Spleen (tissue), 11 donors: ENCODE data around the gene CROCC. TPM values are rescaled to one million over a fixed set of nuclear protein-coding genes. Genes with fewer than 3 reads are reported as not detected.

ENCODE experiments used
- DNase-seq: peaks from one replicate; pipeline ENCODE4 v3.0.0-alpha.2; 2020
- H3K27ac ChIP-seq, 8 donors: fragments of 200-600 bp; sonication (generic) in 7 of 8; 1 replicate in 4 of 8; 2 replicates in 4 of 8; pipeline versions ENCODE4 v1.5.0 to v1.8.0; 2016 to 2021; ENCODE audit warnings: inconsistent platforms in 4 of 8, mild to moderate bottlenecking in 4 of 8, moderate library complexity in 1 of 8
- H3K27me3 ChIP-seq, 7 donors: fragments of 200-600 bp; sonication (generic) in 6 of 7; replicated peaks in 1 of 7; 1 replicate in 4 of 7; 2 replicates in 3 of 7; pipeline versions ENCODE4 v1.5.0 to v1.8.0; 2016 to 2021; ENCODE audit warnings: inconsistent platforms in 3 of 7, mild to moderate bottlenecking in 1 of 7
- H3K36me3 ChIP-seq, 6 donors: fragments of 200-600 bp; sonication (generic) in 5 of 6; 1 replicate in 4 of 6; 2 replicates in 2 of 6; pipeline versions ENCODE4 v1.5.0 to v1.8.0; 2016 to 2021; ENCODE audit warnings: inconsistent platforms in 2 of 6
- H3K4me1 ChIP-seq, 6 donors: fragments of 200-600 bp; sonication (generic) in 5 of 6; 1 replicate in 3 of 6; 2 replicates in 3 of 6; pipeline versions ENCODE4 v1.5.0 to v1.8.0; 2016 to 2021; ENCODE audit warnings: inconsistent platforms in 3 of 6
- H3K4me3 ChIP-seq, 8 donors: fragments of 200-600 bp; sonication (generic) in 7 of 8; 1 replicate in 4 of 8; 2 replicates in 4 of 8; pipeline versions ENCODE4 v1.5.0 to v1.8.0; 2016 to 2021; ENCODE audit warnings: inconsistent platforms in 4 of 8, mild to moderate bottlenecking in 4 of 8, moderate library complexity in 2 of 8
- H3K9me3 ChIP-seq, 8 donors: fragments of 200-600 bp; sonication (generic) in 7 of 8; 1 replicate in 4 of 8; 2 replicates in 4 of 8; pipeline versions ENCODE4 v1.5.0 to v1.8.0; 2016 to 2021; ENCODE audit warnings: inconsistent platforms in 4 of 8
- POLR2A ChIP-seq, 3 donors: fragments of 450-650 bp; IDR thresholded peaks; one replicate each; pipeline ENCODE4 v1.5.1; 2017; ENCODE audit warnings: antibody characterized with exemption in 3 of 3, mild to moderate bottlenecking in 1 of 3
- POLR2AphosphoS5 ChIP-seq, 3 donors: sonication (generic); formaldehyde crosslinking; IDR thresholded peaks; one replicate each; pipeline ENCODE4 v1.5.1; 2017; ENCODE audit warnings: antibody characterized with exemption in 3 of 3
- WGBS, 5 donors: extraction: QIAGEN DNeasy Blood & Tissue Kit in 3 of 5; methylation state at CpG; one replicate each; pipeline versions ENCODE4 v1.1.5 to v1.1.7; 2013 to 2018; 5-methylcytosine and 5-hydroxymethylcytosine counted together
- intact Hi-C: fragments of 100-400 bp; cut with DNase I; formaldehyde crosslinking; loops from one replicate; pipeline ENCODE4 v1.15.0; 2023; ENCODE audit warnings: low total_unique reads
- polyA plus RNA-seq, 3 donors: library from polyadenylated mRNA; stranded (reverse); fragments of 200-250 nt; gene quantifications; one replicate each; pipeline ENCODE4 v1.2.1, GENCODE V29; 2013
- total RNA-seq, 7 donors: library from RNA; depleted of rRNA in 3 of 7; stranded (reverse); fragments of >200 nt in 3 of 7; fragmentation: NEBNext Ultra II Directional in 4 of 7; extraction: Animal tissue kit (Norgen Biotek cat#: 25700) in 4 of 7; gene quantifications; one replicate each; pipeline versions ENCODE4 v1.1.0 to v1.2.1, GENCODE V29; 2016 to 2021
- TF ChIP-seq, protein P1 (sequence below), 11 experiments: fragments of 200-600 bp in 7 of 11; fragments of 450-650 bp in 4 of 11; sonication (generic) in 4 of 11; IDR thresholded peaks in 8 of 11; conservative IDR thresholded peaks in 3 of 11; 1 replicate in 7 of 11; 2 replicates in 4 of 11; pipeline versions ENCODE4 v1.4.0 to v1.8.0; 2016 to 2021; ENCODE audit warnings: antibody characterized with exemption in 11 of 11, inconsistent platforms in 4 of 11, mild to moderate bottlenecking in 1 of 11
- donor health status: healthy with polysubstance abuse.
- donor health status: DM: no; HTN: no; CAD: no; lungs with moderate emphysema.
- donor health status: DM: no; HTN: no; CAD: no.
- donor health status: Bipolar disorder and iron deficiency.
- donor health status: healthy.
- donor health status: DM: no; HTN: no; CAD: no.
- donor health status: DM: yes; HTN: yes; CAD: no.

CROCC gene
- total and polyA plus RNA-seq, 10 donors = 14.5 to 55.4 (median 30.7) TPM

DNA sequence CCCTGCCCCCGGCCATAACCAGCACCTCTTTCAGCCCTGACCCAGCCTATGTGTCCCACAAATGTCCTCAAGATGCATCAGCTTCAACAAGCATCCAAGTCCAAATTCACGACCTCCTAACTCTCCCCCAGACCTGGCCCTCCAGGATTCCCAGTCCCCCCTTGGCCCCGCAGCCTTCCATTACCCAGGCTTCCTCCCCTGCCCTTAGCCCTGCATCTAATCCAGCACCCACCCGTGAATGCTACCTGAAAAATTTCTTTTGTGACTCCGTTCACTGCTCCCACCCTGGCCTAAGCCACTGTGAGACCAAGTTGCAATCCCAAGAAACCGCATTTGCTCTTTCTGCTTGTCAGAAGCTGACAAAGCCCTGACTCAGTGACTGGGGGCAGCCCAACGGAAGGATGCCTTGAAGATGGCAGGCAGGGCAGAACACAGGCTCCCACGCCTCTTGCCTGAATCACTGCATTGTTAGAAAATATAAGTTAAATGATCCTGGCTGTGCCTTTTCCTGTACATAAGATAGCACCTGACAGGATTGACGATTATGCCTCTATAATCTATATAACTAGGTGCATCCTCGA lies 59.6 kb downstream of the CROCC start:
- Histone ChIP-seq H3K27ac (no peak overlapping the region), H3K36me3 (peaks cover 0 to 20% (median 11%) of the 10 kb centered on the region in 6 donors), H3K4me1 (peaks cover 0 to 20% (median 13%) of the 10 kb centered on the region in 6 donors), H3K27me3 (peaks cover 0 to 44% (median 19%) of the 10 kb centered on the region in 7 donors), H3K9me3 (no peaks in the 10 kb centered on the region), H3K4me3 (no peak overlapping the region)
- 81 to 94% (median 87%) methylated on average over 10 of the region's 10 CpGs for WGBS, 5 donors
- intact Hi-C loops = no loop called here
- no peak for DNase-seq
- TF ChIP-seq POLR2A (IDR thresholded peaks at IDR 0.05) (no peak), POLR2AphosphoS5 (IDR thresholded peaks at IDR 0.05) (no peak)
- TF ChIP-seq, protein P1, sequence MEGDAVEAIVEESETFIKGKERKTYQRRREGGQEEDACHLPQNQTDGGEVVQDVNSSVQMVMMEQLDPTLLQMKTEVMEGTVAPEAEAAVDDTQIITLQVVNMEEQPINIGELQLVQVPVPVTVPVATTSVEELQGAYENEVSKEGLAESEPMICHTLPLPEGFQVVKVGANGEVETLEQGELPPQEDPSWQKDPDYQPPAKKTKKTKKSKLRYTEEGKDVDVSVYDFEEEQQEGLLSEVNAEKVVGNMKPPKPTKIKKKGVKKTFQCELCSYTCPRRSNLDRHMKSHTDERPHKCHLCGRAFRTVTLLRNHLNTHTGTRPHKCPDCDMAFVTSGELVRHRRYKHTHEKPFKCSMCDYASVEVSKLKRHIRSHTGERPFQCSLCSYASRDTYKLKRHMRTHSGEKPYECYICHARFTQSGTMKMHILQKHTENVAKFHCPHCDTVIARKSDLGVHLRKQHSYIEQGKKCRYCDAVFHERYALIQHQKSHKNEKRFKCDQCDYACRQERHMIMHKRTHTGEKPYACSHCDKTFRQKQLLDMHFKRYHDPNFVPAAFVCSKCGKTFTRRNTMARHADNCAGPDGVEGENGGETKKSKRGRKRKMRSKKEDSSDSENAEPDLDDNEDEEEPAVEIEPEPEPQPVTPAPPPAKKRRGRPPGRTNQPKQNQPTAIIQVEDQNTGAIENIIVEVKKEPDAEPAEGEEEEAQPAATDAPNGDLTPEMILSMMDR (IDR thresholded peaks at IDR 0.05 in 8 of 11, conservative IDR thresholded peaks at IDR 0.05 in 3 of 11) = no peak

DNA sequence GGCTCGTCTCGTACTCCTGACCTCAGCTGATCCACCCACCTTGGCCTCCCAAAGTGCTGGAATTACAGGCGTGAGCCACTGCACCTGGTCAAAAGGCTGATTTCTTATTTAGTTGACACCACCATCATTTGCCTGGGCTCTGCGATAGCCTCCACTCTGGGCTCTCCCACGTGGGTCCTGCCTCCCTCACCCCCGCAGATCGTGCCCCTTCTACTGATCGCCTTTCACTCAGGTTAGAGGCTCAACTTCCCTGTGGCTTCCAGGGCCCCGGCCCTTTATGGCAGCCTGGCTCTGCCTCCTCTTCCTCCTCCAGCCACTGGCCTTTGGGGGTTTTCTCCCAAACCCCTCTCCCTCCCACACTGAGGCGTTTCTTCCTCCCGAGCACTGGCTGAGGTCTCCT lies 61.2 kb downstream of the CROCC start:
- intact Hi-C loops = no loop called here
- WGBS, 5 donors = 60 to 85% (median 75%) methylated on average over 11 of the region's 11 CpGs
- Histone ChIP-seq H3K27ac (no peak overlapping the region), H3K36me3 (peaks cover 0 to 36% (median 26%) of the 10 kb centered on the region in 6 donors), H3K27me3 (peaks cover 0 to 44% (median 19%) of the 10 kb centered on the region in 7 donors), H3K4me1 (peaks cover 0 to 20% (median 13%) of the 10 kb centered on the region in 6 donors), H3K4me3 (no peak overlapping the region), H3K9me3 (no peaks in the 10 kb centered on the region)
- TF ChIP-seq POLR2AphosphoS5 (IDR thresholded peaks at IDR 0.05) (no peak), POLR2A (IDR thresholded peaks at IDR 0.05) (no peak)
- TF ChIP-seq, protein P1 (IDR thresholded peaks at IDR 0.05 in 8 of 11, conservative IDR thresholded peaks at IDR 0.05 in 3 of 11) = no peak
- no peak for DNase-seq

DNA sequence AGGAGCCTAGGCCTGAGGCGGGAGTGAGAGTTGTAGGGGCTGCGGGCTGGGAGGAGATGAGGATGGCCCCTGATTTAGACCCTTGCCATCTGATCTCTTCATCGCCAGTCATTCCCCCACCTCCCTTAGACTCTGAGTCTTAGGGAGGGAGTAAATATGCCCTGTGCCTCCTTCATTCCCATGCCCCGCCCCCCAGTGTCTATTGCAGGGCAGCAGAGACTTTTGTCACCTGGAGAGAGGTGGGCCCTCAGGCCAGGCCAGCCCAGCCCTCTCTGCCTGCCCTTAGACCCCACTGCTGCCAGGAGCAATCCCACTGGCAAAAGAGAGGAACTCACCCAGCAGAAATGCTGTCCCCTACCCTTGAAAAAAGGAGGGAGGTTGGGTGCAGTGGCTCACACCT lies 61.9 kb downstream of the CROCC start:
- intact Hi-C loops = no loop called here
- Histone ChIP-seq H3K27me3 (peaks cover 0 to 43% (median 19%) of the 10 kb centered on the region in 7 donors), H3K27ac (no peak overlapping the region), H3K9me3 (no peaks in the 10 kb centered on the region), H3K4me1 (peaks cover 0 to 20% (median 13%) of the 10 kb centered on the region in 6 donors), H3K4me3 (no peak overlapping the region), H3K36me3 (peaks cover 0 to 43% (median 34%) of the 10 kb centered on the region in 6 donors)
- 87 to 93% (median 89%) methylated on average over 4 of the region's 4 CpGs for WGBS, 5 donors
- no peak for DNase-seq
- TF ChIP-seq, protein P1 (IDR thresholded peaks at IDR 0.05 in 8 of 11, conservative IDR thresholded peaks at IDR 0.05 in 3 of 11) = no peak
- TF ChIP-seq POLR2A (IDR thresholded peaks at IDR 0.05) = no peak
- no peak for TF ChIP-seq POLR2AphosphoS5 (IDR thresholded peaks at IDR 0.05)

DNA sequence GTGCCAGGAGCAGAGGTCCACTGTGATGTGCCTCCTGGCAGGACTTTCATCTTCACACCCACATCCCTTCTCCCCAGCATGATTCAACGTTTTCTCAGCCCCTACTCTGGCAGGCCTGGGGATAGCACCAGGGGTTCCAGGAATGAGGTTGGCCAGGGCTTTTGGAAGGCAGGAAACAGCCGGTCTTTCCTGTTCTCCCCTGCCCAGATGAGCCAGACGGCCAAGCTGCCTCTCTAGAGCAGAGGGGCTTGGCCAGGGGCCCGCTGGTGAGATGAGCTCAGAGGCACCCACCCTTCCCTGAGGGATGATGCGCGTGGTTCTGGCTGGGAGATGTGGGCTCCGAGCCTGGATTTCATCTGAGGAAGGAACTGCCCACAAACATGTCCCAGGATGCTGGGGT lies 63.0 kb downstream of the CROCC start:
- no peak for DNase-seq
- TF ChIP-seq, protein P1 (IDR thresholded peaks at IDR 0.05 in 8 of 11, conservative IDR thresholded peaks at IDR 0.05 in 3 of 11) = no peak
- peaks cover 0 to 15% (median 11%) of the 10 kb centered on the region in 6 donors for H3K4me1 ChIP-seq
- intact Hi-C loops = no loop called here
- WGBS, 5 donors = 35 to 50% (median 41%) methylated on average over 6 to 7 of the region's 7 CpGs
- H3K9me3 ChIP-seq = no peaks in the 10 kb centered on the region
- H3K27ac ChIP-seq = no peak overlapping the region
- H3K4me3 ChIP-seq = no peak overlapping the region
- peaks cover 0 to 54% (median 43%) of the 10 kb centered on the region in 6 donors for H3K36me3 ChIP-seq
- peaks cover 0 to 32% (median 14%) of the 10 kb centered on the region in 7 donors for H3K27me3 ChIP-seq
